GM12878 (cell line): ENCODE measurements around the gene RB1. TPM values are rescaled to one million over a fixed set of nuclear protein-coding genes. Genes with fewer than 3 reads are reported as not detected.

Experiments used
- ATAC-seq: fragments of 200-7000 bp; cut with Tn5 transposase; 3 replicates; pipeline ENCODE4 v1.9.1; 2020; ENCODE audit warnings: mild to moderate bottlenecking, moderate library complexity
- BruUV-seq: library from RNA; stranded (reverse); fragments of 400-500 nt; replicated peaks from 2 replicates; lab custom pipeline; 2021; lab: Mats Ljungman, UMichigan
- CTCF ChIA-PET: fragments of 300-600 bp; sonication (Branson Sonifier 250); formaldehyde crosslinking; extraction: SDS; loops from one replicate; lab custom pipeline; 2021; ENCODE audit warnings: inconsistent platforms; lab: Yijun Ruan, JAX
- POLR2A ChIA-PET: fragments of 350-600 bp; formaldehyde crosslinking; extraction: SDS; loops from one replicate; lab custom pipeline; 2021; ENCODE audit warnings: inconsistent platforms; lab: Charles Lee
- RAD21 ChIA-PET: fragments of 300-600 bp; sonication (Branson Sonifier 250); formaldehyde crosslinking; loops from one replicate; lab custom pipeline; 2023; ENCODE audit warnings: antibody characterized with exemption; ENCODE audit not compliant: unreplicated experiment; lab: Charles Lee
- SMC1A ChIA-PET: fragments of 300-600 bp; sonication (Branson Sonifier 250); formaldehyde crosslinking; loops from one replicate; lab custom pipeline; 2023; ENCODE audit not compliant: unreplicated experiment, uncharacterized antibody; lab: Charles Lee
- DNase-seq: peaks from one replicate; pipeline ENCODE4 v3.0.0-alpha.2; 2011; ENCODE audit warnings: low read depth, low spot score
- FAIRE-seq: peaks from 3 replicates; lab custom pipeline; 2011; peaks lifted over from hg19 to GRCh38; lab: Jason Lieb, UNC
- H2AFZ ChIP-seq: 2 replicates; pipeline ENCODE4 v1.6.0; 2011; ENCODE audit warnings: low read depth, low read length, control low read depth; ENCODE audit not compliant: control insufficient read depth
- H3K27ac ChIP-seq: 2 replicates; pipeline ENCODE4 v1.5.1; 2011; ENCODE audit warnings: control low read depth; ENCODE audit not compliant: control insufficient read depth, insufficient read depth
- H3K27me3 ChIP-seq, 2 experiments: replicated peaks in 1 of 2; 2 replicates each; pipeline versions ENCODE4 v1.6.0 to v1.6.1; 2011; ENCODE audit warnings: low read length in 1 of 2; ENCODE audit not compliant: control insufficient read depth in 2 of 2, insufficient read depth in 2 of 2
- H3K36me3 ChIP-seq, 2 experiments: 2 replicates each; pipeline ENCODE4 v1.5.1; 2011; ENCODE audit warnings: low read length in 1 of 2; ENCODE audit not compliant: control insufficient read depth in 2 of 2, insufficient read depth in 2 of 2
- H3K4me1 ChIP-seq: 2 replicates; pipeline ENCODE4 v1.6.1; 2011; ENCODE audit warnings: mild to moderate bottlenecking, low read length, moderate library complexity, mixed read lengths; ENCODE audit not compliant: control insufficient read depth, insufficient read depth
- H3K4me2 ChIP-seq: 2 replicates; pipeline ENCODE4 v1.6.0; 2011; ENCODE audit warnings: control low read depth; ENCODE audit not compliant: control insufficient read depth, insufficient read depth
- H3K4me3 ChIP-seq: fragments of 200-600 bp; sonication (generic); 2 replicates; pipeline ENCODE4 v1.5.1; 2016
- H3K79me2 ChIP-seq: 2 replicates; pipeline ENCODE4 v1.6.0; 2011; ENCODE audit warnings: low read length; ENCODE audit not compliant: control insufficient read depth, insufficient read depth
- H3K9ac ChIP-seq: 2 replicates; pipeline ENCODE4 v1.8.0; 2011; ENCODE audit warnings: low read length, control low read depth, mixed read lengths; ENCODE audit not compliant: control insufficient read depth, insufficient read depth
- H3K9me3 ChIP-seq: replicated peaks from 3 replicates; pipeline ENCODE4 v1.5.1; 2011; ENCODE audit warnings: mild to moderate bottlenecking, low read length; ENCODE audit not compliant: control insufficient read depth, insufficient read depth
- H4K20me1 ChIP-seq: 2 replicates; pipeline ENCODE4 v1.6.0; 2011; ENCODE audit not compliant: control insufficient read depth, insufficient read depth
- CEBPB ChIP-seq, 2 experiments: fragments of 150-350 bp in 1 of 2; IDR thresholded peaks; 2 replicates each; pipeline ENCODE4 v1.6.1; 2012 to 2014; ENCODE audit warnings: low read depth in 2 of 2, low read length in 2 of 2, borderline replicate concordance in 1 of 2, inconsistent platforms in 1 of 2
- E2F8 ChIP-seq: fragments of 450-650 bp; IDR thresholded peaks from 2 replicates; pipeline ENCODE4 v1.6.1; 2018; ENCODE audit warnings: mild to moderate bottlenecking, low read depth, moderate library complexity; ENCODE audit not compliant: partially characterized antibody
- ELK1 ChIP-seq: IDR thresholded peaks from 2 replicates; pipeline ENCODE4 v1.6.1; 2012; ENCODE audit warnings: low read depth, low read length, improper control_type of control experiment
- JUNB ChIP-seq: IDR thresholded peaks from 2 replicates; pipeline ENCODE4 v1.6.1; 2016; ENCODE audit warnings: antibody characterized with exemption, mild to moderate bottlenecking
- KAT2A ChIP-seq: conservative IDR thresholded peaks from 2 replicates; pipeline ENCODE4 v1.6.1; 2011; ENCODE audit warnings: low read depth, low read length; ENCODE audit not compliant: control insufficient read depth
- MYB ChIP-seq: fragments of 150-350 bp; IDR thresholded peaks from 2 replicates; pipeline ENCODE4 v1.6.1; 2014; ENCODE audit warnings: mild to moderate bottlenecking, low read depth, low read length, borderline replicate concordance
- NFIC ChIP-seq: IDR thresholded peaks from 2 replicates; pipeline ENCODE4 v1.6.1; 2012; ENCODE audit warnings: low read depth, mild to moderate bottlenecking, inconsistent platforms, low read length, moderate library complexity
- NR2C2 ChIP-seq: IDR thresholded peaks from 2 replicates; pipeline ENCODE4 v1.6.1; 2011; ENCODE audit warnings: borderline replicate concordance, low read depth; ENCODE audit not compliant: control insufficient read depth, insufficient read length
- PAX8 ChIP-seq: fragments of 450-650 bp; IDR thresholded peaks from 2 replicates; pipeline ENCODE4 v1.6.1; 2017; ENCODE audit warnings: mild to moderate bottlenecking, moderate library complexity
- SMC3 ChIP-seq: IDR thresholded peaks from 2 replicates; pipeline ENCODE4 v1.6.1; 2011; ENCODE audit warnings: low read length, improper control_type of control experiment, borderline replicate concordance
- TBL1XR1 ChIP-seq: IDR thresholded peaks from 2 replicates; pipeline ENCODE4 v1.6.1; 2012; ENCODE audit warnings: low read depth, low read length, improper control_type of control experiment
- ZBED1 ChIP-seq: IDR thresholded peaks from 2 replicates; pipeline ENCODE4 v1.6.1; 2016; ENCODE audit warnings: borderline replicate concordance
- ZBTB33 ChIP-seq: fragments of 450-650 bp; IDR thresholded peaks from 2 replicates; pipeline ENCODE4 v1.6.1; 2017; ENCODE audit warnings: mild to moderate bottlenecking
- ZNF24 ChIP-seq: fragments of 450-650 bp; IDR thresholded peaks from 2 replicates; pipeline ENCODE4 v1.6.1; 2017; ENCODE audit warnings: antibody characterized with exemption, mild to moderate bottlenecking
- ZNF592 ChIP-seq: fragments of 450-650 bp; IDR thresholded peaks from 2 replicates; pipeline ENCODE4 v1.6.1; 2017; ENCODE audit warnings: mild to moderate bottlenecking, moderate library complexity
- ZZZ3 ChIP-seq: IDR thresholded peaks from 2 replicates; pipeline ENCODE4 v1.6.1; 2011; ENCODE audit warnings: low read depth; ENCODE audit not compliant: control insufficient read depth, insufficient read length
- WGBS: methylation state at CpG from one replicate; pipeline ENCODE4 v1.1.6; 2016; ENCODE audit warnings: low lambda C conversion rate; ENCODE audit not compliant: insufficient replicate concordance, insufficient coverage; ENCODE audit errors: missing lambda C conversion rate; 5-methylcytosine and 5-hydroxymethylcytosine counted together
- in situ Hi-C: fragments of 300-500 bp; cut with MboI; formaldehyde crosslinking; loops from 9 replicates; pipeline ENCODE4 v1.14.3; 2018; ENCODE audit warnings: mixed read lengths
- intact Hi-C: fragments of 100-400 bp; cut with micrococcal nuclease; formaldehyde crosslinking; loops from one replicate; pipeline ENCODE4 v1.14.2; 2022; ENCODE audit not compliant: unreplicated experiment
- polyA plus RNA-seq, 11 experiments: library from polyadenylated mRNA; depleted of rRNA in 4 of 11; unstranded in 6 of 11; stranded (reverse) in 5 of 11; fragments of >200 nt; fragmentation: Nextera tagmentation in 4 of 11; fragmentation: Illumina TruSeq in 1 of 11; extraction: Ambion mirVana in 4 of 11; extraction: Trizol in 1 of 11; gene quantifications; 1 replicate in 1 of 11; 2 replicates in 10 of 11; pipeline versions ENCODE4 v1.2.1 to v1.2.3, GENCODE V29; 2011 to 2016; ENCODE audit warnings: inconsistent platforms in 2 of 11, missing spikeins in 2 of 11, low read depth in 1 of 11
- total RNA-seq, 4 experiments: library from RNA; depleted of rRNA in 3 of 4; stranded (reverse); fragments of >200 nt in 3 of 4; fragmentation: Illumina TruSeq in 1 of 4; extraction: Trizol in 1 of 4; gene quantifications; 2 replicates each; pipeline versions ENCODE4 v1.2.1 to v1.2.3, GENCODE V29; 2013 to 2021

Gene RB1
- total and polyA plus RNA-seq, 10 of the 15 experiments (the other 5 are each of a cell fraction or from before 2014, with no cell fraction given) = 2.8 to 45.0 (median 8.3) TPM

GRCh38 chr13:48255090-48255489, 48.5 kb upstream of the RB1 start:
- Histone ChIP-seq H3K27me3 (no peaks in the 10 kb centered on the region), H3K9me3 (no peaks in the 10 kb centered on the region), H3K4me3 (no peak overlapping the region), H3K27ac (no peak overlapping the region), H3K36me3 (no peaks in the 10 kb centered on the region), H2AFZ (no peak overlapping the region), H4K20me1 (no peaks in the 10 kb centered on the region), H3K4me2 (no peak overlapping the region), H3K4me1 (no peaks in the 10 kb centered on the region), H3K79me2 (no peaks in the 10 kb centered on the region), H3K9ac (no peak overlapping the region)
- FAIRE-seq (no peak), ATAC-seq (no peak), DNase-seq (no peak)
- no TSS peak for BruUV-seq
- in situ Hi-C loops (no loop called here), intact Hi-C loops (no loop called here)
- RAD21 ChIA-PET = no interaction called here
- WGBS = 86% methylated on average over 13 of the region's 13 CpGs
- SMC1A ChIA-PET = no interaction called here
- POLR2A ChIA-PET = no interaction called here
- CTCF ChIA-PET = no interaction called here
- no peak for TF ChIP-seq E2F8
- TF ChIP-seq NR2C2 = no peak
- no peak for TF ChIP-seq PAX8
- TF ChIP-seq ELK1 = no peak
- no peak for TF ChIP-seq ZZZ3
- no peak for TF ChIP-seq TBL1XR1
- no peak for TF ChIP-seq ZNF24
- TF ChIP-seq ZBED1 = no peak
- TF ChIP-seq ZNF592 = no peak
- TF ChIP-seq CEBPB (IDR thresholded peaks at IDR 0.05; ENCODE audit: borderline replicate concordance in 1 of 2, low read depth in 2 of 2, low read length in 2 of 2) = no peak
- TF ChIP-seq KAT2A = no peak
- no peak for TF ChIP-seq ZBTB33
- TF ChIP-seq JUNB = no peak
- TF ChIP-seq NFIC = no peak
- TF ChIP-seq SMC3 = no peak
- no peak for TF ChIP-seq MYB
